HTR-8/SVneo (cell line): ENCODE data around the gene DENND5B.
A peak's percentile ranks its signal among the peaks of the same experiment; 100 is the strongest.
"Not testable (repeated sequence)": the region's sequence is repeated elsewhere in the genome, so short reads cannot be mapped to it uniquely, and the experiment has no call there.

ENCODE experiments used
- DNase-seq: peaks from one replicate; pipeline ENCODE4 v3.0.0; 2011; ENCODE audit warnings: low spot score, mixed read lengths; ENCODE audit not compliant: insufficient read length
- FAIRE-seq: peaks from 2 replicates; lab custom pipeline; 2011; peaks lifted over from hg19 to GRCh38; lab: Jason Lieb, UNC

Gene DENND5B

DNA sequence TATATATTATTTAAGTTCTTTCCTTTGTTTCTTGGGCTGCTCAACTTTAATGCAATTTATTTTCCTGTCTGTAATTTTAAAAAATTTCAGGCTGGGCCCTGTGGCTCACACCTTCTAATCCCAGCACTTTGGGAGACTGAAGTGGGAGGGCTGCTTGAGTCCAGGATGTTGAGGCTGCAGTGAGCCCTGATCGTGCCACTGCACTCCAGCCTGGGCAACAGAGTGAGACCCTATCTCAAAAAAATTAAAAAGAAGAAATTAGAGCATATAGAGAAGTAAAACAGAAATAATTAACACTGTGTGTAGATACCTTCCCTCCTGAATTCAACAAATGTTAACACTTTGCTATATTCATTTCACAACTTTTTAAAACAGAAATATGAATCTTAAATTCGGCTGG, 74.2 kb downstream of the DENND5B start:
- DNase-seq = no peak
- FAIRE-seq = no peak

DNA sequence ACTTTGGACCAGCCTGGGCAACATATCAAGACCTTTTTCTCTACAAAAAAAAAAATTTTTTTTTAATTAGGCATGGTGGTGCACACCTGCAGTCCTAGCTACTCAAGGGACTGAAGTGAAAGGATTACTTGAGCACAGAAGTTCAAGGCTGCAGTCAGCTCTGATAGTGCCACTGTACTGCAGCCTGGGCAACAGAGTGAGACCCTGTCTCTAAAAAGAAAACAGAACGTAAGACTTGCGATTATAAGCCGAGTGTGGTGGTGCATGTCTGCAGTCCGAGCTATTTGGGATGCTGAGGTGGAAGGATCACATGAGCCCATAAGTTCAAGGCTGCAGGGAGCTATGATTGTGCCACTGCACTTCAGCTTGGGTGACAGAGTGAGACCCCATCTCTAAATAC, 76.0 kb downstream of the DENND5B start:
- FAIRE-seq (no peak), DNase-seq (no peak)

DNA sequence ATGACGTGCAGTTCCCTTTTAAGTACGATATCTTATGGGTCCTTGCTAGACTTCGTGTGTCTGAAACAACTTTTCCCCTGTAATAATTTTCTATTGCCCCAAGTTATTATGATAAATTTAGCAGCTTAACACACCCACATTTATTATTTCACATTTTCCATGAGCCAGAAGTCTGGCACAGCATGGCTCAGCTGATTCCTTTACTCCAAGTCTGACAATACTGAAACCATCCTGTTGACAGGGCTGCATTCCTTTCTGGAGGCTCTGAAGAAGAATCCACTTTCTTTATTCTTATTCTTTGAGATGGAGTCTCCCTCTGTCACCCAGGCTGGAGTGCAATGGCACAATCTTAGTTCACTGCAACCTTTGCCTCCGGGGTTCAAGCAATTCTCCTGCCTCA, 80.9 kb downstream of the DENND5B start:
- no peak for FAIRE-seq
- DNase-seq = no peak

DNA sequence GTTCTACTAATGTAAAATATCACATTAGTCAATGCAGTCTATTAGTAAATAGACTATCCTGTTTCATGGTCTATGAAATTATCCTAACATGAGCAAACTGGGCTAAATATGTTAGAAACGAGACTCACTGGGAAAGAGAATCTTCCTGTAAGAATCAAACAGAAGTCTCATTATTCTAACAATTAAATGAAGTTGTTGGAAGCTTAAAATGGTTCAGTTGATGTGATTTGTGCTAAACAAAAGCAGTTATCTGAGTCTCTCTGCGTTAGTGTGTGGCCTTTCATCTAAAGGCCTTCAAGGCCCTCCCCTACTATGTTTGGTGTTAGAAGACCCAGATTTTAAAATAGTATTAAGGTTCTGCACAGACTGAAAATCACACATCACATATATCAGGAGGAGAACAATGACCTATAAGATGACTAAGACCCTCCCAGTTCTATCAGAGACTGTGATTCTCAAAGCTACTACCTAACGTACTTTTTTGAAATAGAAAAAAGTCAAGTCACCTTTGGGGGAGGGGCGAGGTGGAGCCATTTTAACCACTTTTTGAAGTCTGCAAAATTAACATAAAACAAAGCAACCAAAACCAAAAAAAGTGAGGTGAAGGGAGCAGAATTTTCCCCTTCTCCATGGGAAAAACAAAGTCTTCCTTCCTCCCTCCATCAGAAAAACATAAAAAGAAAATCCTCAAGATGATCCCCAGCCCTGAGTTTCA, 82.3 kb downstream of the DENND5B start:
- FAIRE-seq = no peak
- DNase-seq = no peak

DNA sequence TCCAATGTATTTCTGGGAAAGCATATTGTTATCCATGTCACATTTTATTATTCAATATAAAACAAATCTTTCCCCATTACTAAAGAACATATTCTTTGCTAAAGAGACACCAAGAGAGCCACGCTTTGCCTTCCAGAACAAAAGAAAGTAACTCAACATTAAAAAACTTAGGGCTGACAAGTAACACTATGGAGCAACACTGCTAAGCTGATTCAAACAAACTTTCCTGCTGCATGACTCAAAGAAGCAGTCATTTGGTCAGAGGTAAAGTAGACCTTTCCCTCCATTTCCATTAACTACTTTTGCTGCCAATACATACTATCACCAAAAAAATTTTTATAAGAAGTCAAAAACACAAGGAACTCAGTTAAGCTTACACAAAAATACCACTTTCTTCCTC, 83.0 kb downstream of the DENND5B start:
- DNase-seq (no peak), FAIRE-seq (peak; percentile 68)

DNA sequence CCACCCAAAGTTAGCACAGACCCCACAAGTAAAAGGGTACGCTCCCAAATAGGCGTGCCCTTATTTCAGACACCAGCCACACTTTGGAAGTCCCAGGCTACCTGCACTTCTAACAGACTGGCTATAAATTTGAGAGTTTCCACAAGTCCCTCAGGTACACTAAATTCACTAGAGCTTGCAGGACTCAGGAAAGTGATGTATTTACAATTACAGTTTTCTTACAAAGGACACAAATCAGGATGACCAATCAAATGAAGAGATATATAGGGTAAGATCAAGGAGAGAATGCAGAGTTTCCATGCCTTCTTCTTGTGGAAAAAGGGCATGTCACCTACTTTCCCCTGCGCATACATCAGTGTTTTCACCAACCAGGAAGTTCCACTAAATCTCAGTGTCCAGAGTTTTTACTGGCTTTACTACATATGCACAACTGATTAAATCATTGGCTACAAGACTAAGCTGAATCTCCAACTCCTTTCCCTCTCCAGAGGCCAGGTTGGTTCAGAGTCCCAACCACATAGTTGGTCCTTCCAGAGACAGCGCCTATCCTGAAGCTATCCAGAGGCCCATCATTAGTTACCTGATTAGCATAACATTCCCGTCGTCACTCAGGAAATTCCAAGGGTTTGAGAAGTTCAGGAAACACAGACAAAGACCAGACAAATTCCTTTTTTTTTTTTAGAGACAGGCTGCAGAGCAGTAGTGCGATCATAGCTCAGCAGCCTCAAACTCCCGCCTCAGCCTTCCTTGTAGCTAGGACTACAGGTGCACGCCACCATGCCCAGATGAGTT, 84.2 kb downstream of the DENND5B start:
- FAIRE-seq (peak; percentile 79), DNase-seq (peak; percentile 29)

DNA sequence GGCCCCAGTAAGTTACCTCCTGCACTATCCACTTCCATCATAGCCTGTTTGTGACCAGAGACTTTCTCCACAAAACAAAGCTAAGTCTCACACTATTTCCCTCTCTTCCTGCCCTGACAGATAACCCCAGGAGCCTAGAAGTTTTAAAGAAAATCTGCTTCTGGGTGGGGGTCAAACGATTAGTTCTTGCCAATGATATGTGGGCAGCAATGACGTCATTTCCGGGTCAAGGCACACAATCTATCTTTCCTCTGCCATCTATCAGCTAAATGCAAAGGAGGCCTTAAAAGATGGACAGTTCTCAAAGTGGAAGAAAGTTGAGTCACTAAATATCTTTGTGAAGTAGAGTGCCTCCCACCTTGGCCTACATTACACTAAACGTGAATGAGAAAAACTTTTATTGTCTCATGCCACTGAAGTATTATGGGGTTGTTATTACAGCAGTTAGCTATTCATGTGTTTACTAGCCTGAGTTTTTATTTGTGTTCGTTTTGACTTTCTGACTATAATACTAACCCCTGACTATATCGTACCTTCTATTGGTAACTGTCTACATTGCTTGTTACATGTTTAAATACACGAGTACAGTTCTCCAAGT, 86.2 kb downstream of the DENND5B start:
- no peak for DNase-seq
- FAIRE-seq = peak; percentile 28

DNA sequence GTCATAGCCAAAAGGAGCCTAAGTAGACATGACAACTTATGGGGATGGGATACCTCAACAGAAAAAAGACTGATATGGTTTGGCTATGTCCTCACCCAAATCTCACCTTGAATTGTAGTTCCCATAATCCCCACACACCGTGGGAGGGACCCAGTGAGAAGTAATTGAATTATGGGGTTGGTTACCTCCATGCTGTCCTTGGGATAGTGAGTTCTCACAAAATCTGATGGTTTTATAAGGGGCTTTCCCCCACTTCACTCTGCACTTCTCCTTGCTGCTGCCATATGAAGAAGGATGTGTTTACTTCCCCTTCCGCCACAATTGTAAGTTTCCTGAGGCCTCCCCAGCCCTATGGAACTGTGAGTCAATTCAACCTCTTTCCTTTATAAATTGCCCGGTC, 89.9 kb downstream of the DENND5B start:
- FAIRE-seq, DNase-seq: not testable (repeated sequence)

DNA sequence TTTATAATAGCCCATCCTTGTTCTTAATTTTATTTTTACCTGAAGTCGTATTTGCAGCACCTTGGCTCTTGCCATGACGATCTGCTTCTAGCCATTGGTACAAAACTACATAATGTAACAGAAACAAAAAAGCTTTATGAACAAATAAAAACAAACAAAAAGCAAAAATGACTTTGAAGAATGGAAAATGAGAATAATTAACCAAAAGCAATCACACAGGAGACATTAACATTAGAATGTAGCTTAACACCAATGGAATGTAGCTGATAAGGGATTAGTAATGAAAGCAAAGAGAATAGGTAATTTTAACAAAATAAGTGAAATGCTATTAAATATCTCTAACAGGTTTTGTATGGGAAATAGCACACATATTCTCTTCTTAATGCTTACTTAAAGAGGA, 91.4 kb downstream of the DENND5B start:
- FAIRE-seq (no peak), DNase-seq (no peak)

DNA sequence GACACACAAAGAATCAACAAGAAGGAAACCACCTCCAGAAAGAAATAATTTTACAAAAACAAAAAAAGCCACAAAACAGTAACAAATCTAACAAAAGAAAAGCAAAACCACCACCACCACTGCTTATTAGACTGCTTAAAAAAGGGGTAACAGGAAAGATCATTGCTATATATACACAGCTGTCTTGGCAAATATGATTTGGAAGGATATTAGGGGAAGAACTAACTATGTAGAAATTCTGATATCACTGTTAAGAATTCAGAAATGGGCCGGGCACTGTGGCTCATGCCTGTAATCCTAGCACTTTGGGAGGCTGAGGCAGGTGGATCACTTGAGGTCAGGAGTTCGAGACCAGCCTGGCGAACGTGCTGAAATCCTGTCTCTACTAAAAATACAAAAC, 92.5 kb downstream of the DENND5B start:
- FAIRE-seq (no peak), DNase-seq (no peak)

DNA sequence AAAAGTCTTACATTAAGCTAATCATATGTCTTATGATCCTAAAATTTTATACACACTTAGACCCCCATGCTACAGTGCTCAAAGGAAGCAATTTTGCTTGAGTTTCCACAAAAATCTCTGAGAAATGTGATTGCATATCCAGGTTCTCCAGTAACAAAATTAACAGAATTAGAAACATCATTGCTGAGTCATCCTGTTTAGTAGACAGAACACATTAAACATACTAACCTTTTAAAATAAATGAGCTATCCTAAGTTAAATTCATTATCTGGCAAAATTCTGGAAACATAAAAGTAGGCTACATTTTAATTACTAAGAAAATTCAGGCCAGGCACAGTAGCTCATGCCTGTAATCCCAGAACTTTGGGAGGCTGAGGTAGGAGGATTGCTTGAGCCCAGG, 94.7 kb downstream of the DENND5B start:
- FAIRE-seq (no peak), DNase-seq (no peak)

DNA sequence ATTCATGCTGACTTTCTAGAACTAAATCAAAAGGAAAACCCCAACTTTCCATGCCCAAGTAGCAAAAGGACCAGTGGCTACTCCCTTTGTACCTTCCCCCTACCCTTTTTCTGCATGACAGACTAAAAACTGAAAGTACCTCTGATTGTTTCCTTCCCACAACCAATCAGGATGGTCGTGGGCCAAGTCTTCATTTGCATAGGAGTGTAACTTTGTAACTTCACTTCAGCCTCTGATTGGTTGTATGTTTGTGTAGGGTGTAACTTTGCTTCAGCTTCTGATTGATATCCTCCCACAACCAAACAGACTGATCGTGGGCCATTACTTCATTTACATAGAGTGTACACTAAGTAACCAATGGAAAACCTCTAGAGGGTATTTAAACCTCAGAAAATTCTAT, 96.5 kb downstream of the DENND5B start:
- FAIRE-seq (no peak), DNase-seq (no peak)

DNA sequence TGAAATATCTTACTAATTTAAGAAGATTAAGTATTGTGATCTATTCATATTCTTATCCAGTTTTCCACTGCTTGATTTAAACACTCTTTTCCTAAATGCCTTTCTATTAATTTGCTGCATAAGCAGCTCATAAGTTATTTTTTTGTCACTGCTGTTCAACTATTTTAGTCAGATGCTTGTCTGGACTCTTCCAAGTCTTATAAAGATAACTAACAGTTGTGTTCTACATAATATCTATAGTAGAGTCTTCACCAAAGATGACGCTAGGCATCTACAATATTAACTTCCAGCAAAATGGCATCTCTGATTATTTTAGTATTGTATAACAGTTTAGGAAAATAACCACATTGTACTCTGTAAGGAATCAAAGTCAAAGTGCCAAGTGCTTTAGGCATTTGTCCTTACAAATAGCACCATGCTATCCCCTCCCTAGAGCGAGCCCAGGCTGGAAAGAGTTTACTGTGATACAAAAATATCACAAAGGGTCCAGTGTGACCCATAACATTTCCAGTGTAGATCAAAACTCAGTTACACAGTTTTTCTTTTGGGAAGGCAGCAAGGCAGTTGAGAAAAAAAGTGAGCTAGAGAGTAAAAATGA, 98.2 kb downstream of the DENND5B start:
- FAIRE-seq = no peak
- no peak for DNase-seq

DNA sequence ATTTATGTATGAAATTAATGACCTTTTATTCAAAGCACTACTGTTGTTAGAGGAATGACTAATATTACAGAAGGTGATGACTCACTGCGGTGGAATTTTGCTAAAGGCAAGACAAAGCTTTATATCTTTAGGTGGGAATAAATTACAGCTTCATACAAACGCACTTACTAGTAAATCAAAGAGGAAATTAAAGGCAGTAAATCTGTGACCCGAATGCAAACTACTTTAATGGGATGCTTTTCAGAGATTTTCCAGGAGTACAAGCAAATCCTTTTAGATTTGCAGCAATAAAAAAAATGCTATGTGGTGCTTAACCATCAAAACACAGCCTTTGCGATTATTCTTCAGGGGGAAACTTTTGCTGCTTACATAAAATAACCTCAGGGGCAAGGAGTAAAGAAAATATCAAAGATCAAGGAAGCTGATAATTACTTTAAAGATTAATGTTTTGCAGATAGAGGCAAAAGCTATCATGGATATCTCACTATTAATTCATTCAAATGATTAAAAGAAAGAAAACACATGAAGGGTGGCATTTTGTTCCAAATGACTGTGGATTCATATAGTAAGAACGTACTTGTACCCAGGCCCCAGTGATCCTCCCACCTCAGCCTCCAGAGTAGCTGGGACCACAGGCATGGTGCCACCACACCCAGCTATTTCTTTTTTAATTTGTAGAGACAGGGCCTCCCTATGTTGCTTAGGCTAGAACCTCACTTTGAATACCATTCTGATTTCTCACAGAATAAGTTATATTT, 98.9 kb downstream of the DENND5B start:
- peak; percentile 73 for DNase-seq
- FAIRE-seq = peak; percentile 73

DNA sequence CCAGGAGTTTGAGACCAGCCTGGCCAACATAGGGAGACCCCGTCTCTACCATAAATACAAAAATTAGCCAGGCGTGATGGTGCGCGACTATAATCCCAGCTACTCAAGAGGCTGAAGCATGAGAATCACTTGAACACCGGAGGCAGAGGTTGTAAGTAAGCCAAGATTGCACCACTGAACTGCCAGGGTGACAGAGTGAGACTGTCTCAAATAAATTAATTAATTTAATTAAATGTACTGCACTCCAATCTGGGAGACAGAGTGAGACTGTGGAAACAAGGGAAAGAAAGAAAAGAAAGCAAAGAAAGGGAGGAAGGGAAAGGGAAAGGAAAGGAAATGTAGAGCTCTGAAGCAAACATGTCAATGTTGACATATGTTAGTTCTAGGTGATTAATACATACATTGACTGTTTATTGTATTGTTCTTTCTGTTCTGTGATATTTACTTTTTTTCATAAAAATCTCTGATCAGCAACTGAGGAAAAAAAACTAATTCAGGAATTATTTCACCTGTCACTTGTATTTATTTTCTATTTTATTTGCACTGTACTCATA, 99.6 kb downstream of the DENND5B start:
- DNase-seq (no peak), FAIRE-seq (peak; percentile 58)

DNA sequence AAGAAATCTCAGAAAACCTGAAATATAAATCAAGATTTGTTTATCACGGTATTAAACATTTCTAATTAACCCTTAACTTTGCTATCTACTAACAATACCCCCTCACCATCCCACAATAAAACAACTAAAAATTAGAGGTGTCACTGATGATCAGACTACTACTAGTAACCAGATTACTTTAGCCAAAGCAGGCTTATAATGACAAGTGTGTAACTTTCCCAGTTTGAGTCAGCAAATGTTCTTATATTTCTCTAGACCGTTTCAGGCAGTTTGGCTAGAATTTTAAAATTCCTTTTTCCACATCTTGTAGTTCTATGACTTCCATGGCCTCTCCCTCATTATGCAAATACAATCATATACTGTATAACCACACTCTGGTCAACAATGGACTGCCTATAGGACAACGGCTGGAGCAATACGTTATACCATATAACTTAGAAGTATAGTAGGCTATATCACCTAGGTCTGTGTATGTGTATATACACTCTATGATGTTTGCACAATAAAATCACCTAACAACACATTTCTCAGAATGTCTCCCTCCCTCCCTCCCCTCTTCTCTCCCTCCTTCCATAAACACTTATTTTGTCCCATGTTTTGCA, 102.1 kb downstream of the DENND5B start:
- no peak for FAIRE-seq
- no peak for DNase-seq

DNA sequence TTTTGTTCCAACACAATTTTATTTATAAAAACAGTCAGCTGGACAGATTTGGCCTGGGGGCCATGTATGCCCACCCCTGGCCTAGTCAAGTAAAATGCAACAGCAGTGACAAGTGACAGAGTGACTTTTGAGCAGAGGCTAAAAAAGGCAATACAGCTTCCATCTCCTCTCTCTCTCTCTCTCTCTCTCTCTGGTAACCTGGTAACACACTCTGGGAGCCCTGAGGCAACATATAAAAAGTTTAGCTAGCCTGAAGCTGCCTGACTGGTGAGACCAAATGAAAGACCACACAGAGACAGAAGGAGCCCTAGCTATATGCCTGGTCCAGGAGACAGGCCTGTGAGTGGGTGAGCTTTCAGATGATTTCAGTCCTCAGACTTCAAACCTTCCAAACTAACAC, 105.4 kb downstream of the DENND5B start:
- FAIRE-seq (no peak), DNase-seq (no peak)

DNA sequence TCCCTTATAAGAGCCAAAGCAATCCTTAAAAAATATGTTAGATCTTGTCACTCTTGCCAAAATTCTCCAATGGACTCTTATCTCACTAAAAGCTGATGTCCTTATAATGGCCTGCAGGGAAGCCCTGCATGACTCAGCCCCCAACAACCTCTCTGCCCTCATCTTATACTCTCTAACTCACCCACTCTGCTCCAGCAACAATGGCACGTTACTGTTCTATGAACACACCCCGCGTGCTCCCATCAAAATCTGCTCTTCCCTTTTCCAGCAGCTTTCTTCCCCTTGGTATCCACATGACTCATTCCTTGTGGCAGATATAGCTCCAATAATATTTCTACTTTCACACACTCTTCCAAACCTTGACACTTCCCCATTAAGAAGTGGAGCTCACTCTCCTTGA, 108.1 kb downstream of the DENND5B start:
- peak; percentile 76 for FAIRE-seq

DNA sequence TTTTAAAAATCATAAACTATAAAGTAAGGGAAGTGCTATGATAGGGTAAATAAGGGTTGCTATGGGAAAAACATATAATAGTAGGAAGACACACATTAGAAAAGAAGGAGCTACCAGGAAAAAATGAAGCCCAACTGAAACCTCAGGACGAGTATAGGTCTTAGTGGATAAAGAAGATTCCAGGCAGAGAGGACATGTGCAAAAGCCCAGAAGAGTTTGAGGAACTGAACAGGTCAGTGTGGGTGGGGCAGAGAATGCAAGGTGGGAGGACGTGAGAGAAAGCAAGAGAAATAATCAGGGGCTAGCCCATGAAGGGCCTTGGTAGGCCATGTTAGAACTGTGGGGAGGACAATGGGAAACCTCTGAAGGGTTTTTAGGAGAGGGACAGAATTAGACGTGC, 109.5 kb downstream of the DENND5B start:
- FAIRE-seq = no peak
- no peak for DNase-seq

More for the DNA sequence above, 108.1 kb downstream of the DENND5B start:
- DNase-seq = peak; percentile 68
